ENCODE measurements around the gene TMEM178B. TPM values are rescaled to one million over a fixed set of nuclear protein-coding genes. Genes with fewer than 3 reads are reported as not detected.
"Not testable (repeated sequence)": the region's sequence is repeated elsewhere in the genome, so short reads cannot be mapped to it uniquely, and the experiment has no call there.

TMEM178B gene
- total and polyA plus RNA-seq, 8 donors, result 0.16 to 5.6 (median 3.4) TPM

GRCh38 chr7:141165521-141165920 lies 91.7 kb downstream of the TMEM178B start:
- no peak for ATAC-seq
- H3K27ac ChIP-seq, result no peak overlapping the region
- peak in 2 of 4 donors; percentile 36 to 53 for DNase-seq
- no peaks in the 10 kb centered on the region for H3K4me1 ChIP-seq
- no peak for TF ChIP-seq CTCF (IDR thresholded peaks at IDR 0.05)
- no peak overlapping the region for H3K4me3 ChIP-seq
- intact Hi-C loops (cut with DNase I), result no loop called here
- H3K9me3 ChIP-seq, result no peaks in the 10 kb centered on the region
- H3K36me3 ChIP-seq, result no peaks in the 10 kb centered on the region
- H3K27me3 ChIP-seq, result no peaks in the 10 kb centered on the region

GRCh38 chr7:141166926-141167325 lies 93.1 kb downstream of the TMEM178B start:
- Histone ChIP-seq H3K4me3 (no peak overlapping the region), H3K27me3 (no peaks in the 10 kb centered on the region), H3K4me1 (no peaks in the 10 kb centered on the region), H3K9me3 (no peaks in the 10 kb centered on the region), H3K27ac (no peak overlapping the region), H3K36me3 (no peaks in the 10 kb centered on the region)
- no peak for TF ChIP-seq CTCF (IDR thresholded peaks at IDR 0.05)
- no peak for ATAC-seq
- DNase-seq, result peak in 2 of 4 donors; percentile 54 to 65
- intact Hi-C loops (cut with DNase I), result no loop called here

- H3K36me3 ChIP-seq, result no peaks in the 10 kb centered on the region
- no peak overlapping the region for H3K4me3 ChIP-seq
- H3K27me3 ChIP-seq, result no peaks in the 10 kb centered on the region
- H3K9me3 ChIP-seq, result no peaks in the 10 kb centered on the region
- intact Hi-C loops (cut with DNase I), result no loop called here
- no peak for TF ChIP-seq CTCF (IDR thresholded peaks at IDR 0.05)
- DNase-seq, result no peak
- ATAC-seq, result no peak
- no peak overlapping the region for H3K27ac ChIP-seq
- no peaks in the 10 kb centered on the region for H3K4me1 ChIP-seq
These were observed 93.6 kb downstream of the TMEM178B start for GRCh38 chr7:141167381-141167964.

- H3K9me3 ChIP-seq; H3K4me1 ChIP-seq; H3K27ac ChIP-seq; DNase-seq; H3K4me3 ChIP-seq; H3K36me3 ChIP-seq; H3K27me3 ChIP-seq; ATAC-seq; intact Hi-C loops (cut with DNase I): not testable (repeated sequence)
These were observed 95.3 kb downstream of the TMEM178B start for GRCh38 chr7:141169157-141169556.

GRCh38 chr7:141175728-141176127 lies 101.9 kb downstream of the TMEM178B start:
- DNase-seq; H3K4me3 ChIP-seq; H3K9me3 ChIP-seq; H3K27ac ChIP-seq; H3K4me1 ChIP-seq; intact Hi-C loops (cut with DNase I); H3K27me3 ChIP-seq; H3K36me3 ChIP-seq; ATAC-seq: not testable (repeated sequence)

GRCh38 chr7:141177120-141177519 lies 103.3 kb downstream of the TMEM178B start:
- H3K36me3 ChIP-seq; DNase-seq; H3K9me3 ChIP-seq; H3K4me3 ChIP-seq; H3K27ac ChIP-seq; intact Hi-C loops (cut with DNase I); H3K27me3 ChIP-seq; H3K4me1 ChIP-seq; ATAC-seq: not testable (repeated sequence)

- no peaks in the 10 kb centered on the region for H3K27me3 ChIP-seq
- ATAC-seq (no peak), DNase-seq (no peak)
- H3K4me3 ChIP-seq, result no peak overlapping the region
- H3K4me1 ChIP-seq, result no peaks in the 10 kb centered on the region
- no peaks in the 10 kb centered on the region for H3K36me3 ChIP-seq
- H3K9me3 ChIP-seq, result no peaks in the 10 kb centered on the region
- no peak for TF ChIP-seq CTCF (IDR thresholded peaks at IDR 0.05)
- no peak overlapping the region for H3K27ac ChIP-seq
- intact Hi-C loops (cut with DNase I), result no loop called here
These were observed 104.7 kb downstream of the TMEM178B start for GRCh38 chr7:141178486-141179135.
